ENCODE results near the gene EXOSC5. TPM values are rescaled to one million over a fixed set of nuclear protein-coding genes. Genes with fewer than 3 reads are reported as not detected.

Gene EXOSC5
- total RNA-seq, 1 experiment from 2014 or later = 58.7 TPM

GRCh38 chr19:41364524-41365391, 32.4 kb downstream of the EXOSC5 start:
- H3K18ac ChIP-seq (ENCODE audit: insufficient read length, low read depth, low read length) = peak overlapping the region; percentile 78
- no peak overlapping the region for H2AK5ac ChIP-seq (ENCODE audit: insufficient read length, low read length)
- Mint-ChIP-seq H3K27ac (peak overlapping the region; percentile 98 to 100 (median 100)), H3K4me1 (peaks cover 2 to 8% of the 10 kb centered on the region in 2 experiments; a peak in 2 of 4 replicates), H3K36me3 (ENCODE audit: insufficient read depth in 1 of 3, low read depth in 3 of 3) (no peaks in the 10 kb centered on the region; a peak in 1 of 7 replicates), H3K27me3 (ENCODE audit: low read depth) (no peaks in the 10 kb centered on the region), H3K4me3 (peak overlapping the region; percentile 93 to 94), H3K9me3 (no peaks in the 10 kb centered on the region)
- H2BK15ac ChIP-seq (ENCODE audit: low read depth, low read length) = no peak overlapping the region
- H3K4ac ChIP-seq (ENCODE audit: low read depth, low read length) = no peak overlapping the region; the same call in 1 of the 2 replicates
- H3K14ac ChIP-seq (ENCODE audit: insufficient read depth, low read length) = peak overlapping the region; percentile 71; the same call in 1 of the 2 replicates
- H3K23me2 ChIP-seq (ENCODE audit: insufficient read length, low read depth, low read length, poor library complexity, severe bottlenecking) = peaks cover 8% of the 10 kb centered on the region
- no peaks in the 10 kb centered on the region for H3K27me3 ChIP-seq (ENCODE audit: insufficient read depth, low read length)
- H2BK20ac ChIP-seq (ENCODE audit: low read depth, low read length, poor library complexity, severe bottlenecking) = no peak overlapping the region
- H3K9ac ChIP-seq (ENCODE audit: extremely low read depth, insufficient read length, low read length) = peak overlapping the region; percentile 79
- H4K5ac ChIP-seq (ENCODE audit: insufficient read length, low read depth, low read length) = no peak overlapping the region
- no peak for TF ChIP-seq CTCF (conservative IDR thresholded peaks at IDR 0.05)
- H4K8ac ChIP-seq (replicated peaks; ENCODE audit: insufficient read length, low read depth, low read length) = no peak overlapping the region
- H4K91ac ChIP-seq (ENCODE audit: insufficient read length, low read depth, low read length) = no peak overlapping the region
- H2BK5ac ChIP-seq (ENCODE audit: insufficient read length, low read length) = no peak overlapping the region
- DNase-seq = no peak
- H4K20me1 ChIP-seq (ENCODE audit: control insufficient read depth, insufficient read depth, insufficient read length) = no peaks in the 10 kb centered on the region
- peak overlapping the region; percentile 48 for H3K27ac ChIP-seq (ENCODE audit: insufficient read length, low read depth, low read length)
- no peaks in the 10 kb centered on the region for H3K4me1 ChIP-seq (ENCODE audit: insufficient read depth, low read length)
- H3K9me3 ChIP-seq (ENCODE audit: control insufficient read depth, low read depth, low read length) = no peaks in the 10 kb centered on the region
- H3K56ac ChIP-seq (ENCODE audit: insufficient read length, low read depth, low read length) = no peak overlapping the region
- H2BK120ac ChIP-seq (ENCODE audit: low read depth, low read length, poor library complexity, severe bottlenecking) = no peak overlapping the region
- H3K79me1 ChIP-seq (ENCODE audit: insufficient read depth, low read depth, low read length, poor library complexity, severe bottlenecking) = no peaks in the 10 kb centered on the region
- H3T11ph ChIP-seq (ENCODE audit: low read length) = no peak overlapping the region
- no peak overlapping the region for H3K23ac ChIP-seq (ENCODE audit: insufficient read length, low read depth, low read length)
- no peak overlapping the region for H2BK12ac ChIP-seq (ENCODE audit: insufficient read length, low read depth, low read length)
- whole genome bisulfite sequencing (ENCODE audit: extremely low coverage, insufficient read length, low lambda C conversion rate) = no CpG with 5 or more reads among the region's 14 CpGs
- H3K79me2 ChIP-seq (ENCODE audit: insufficient read depth, low read length) = no peaks in the 10 kb centered on the region
- peak overlapping the region; percentile 63 for H2AFZ ChIP-seq (ENCODE audit: low read length)
- H3K4me2 ChIP-seq (ENCODE audit: insufficient read depth, insufficient read length, low read length) = peak overlapping the region; percentile 73
